M059J (cell line): Measurements from ENCODE around the gene IL1RAP. TPM values are rescaled to one million over a fixed set of nuclear protein-coding genes. Genes with fewer than 3 reads are reported as not detected.
"Not testable (repeated sequence)": the region's sequence is repeated elsewhere in the genome, so short reads cannot be mapped to it uniquely, and the experiment has no call there.

ENCODE experiments used
- DNase-seq: peaks from one replicate; pipeline ENCODE4 v3.0.0-alpha.2; 2012; ENCODE audit warnings: low read depth
- total RNA-seq: library from RNA; depleted of rRNA; stranded (reverse); fragments of >200 nt; shearing (Covaris generic); gene quantifications from 2 replicates; pipeline ENCODE4 v1.2.3, GENCODE V29; 2014

The IL1RAP gene
- total RNA-seq, 1 experiment from 2014 or later = 42.6 TPM

DNA sequence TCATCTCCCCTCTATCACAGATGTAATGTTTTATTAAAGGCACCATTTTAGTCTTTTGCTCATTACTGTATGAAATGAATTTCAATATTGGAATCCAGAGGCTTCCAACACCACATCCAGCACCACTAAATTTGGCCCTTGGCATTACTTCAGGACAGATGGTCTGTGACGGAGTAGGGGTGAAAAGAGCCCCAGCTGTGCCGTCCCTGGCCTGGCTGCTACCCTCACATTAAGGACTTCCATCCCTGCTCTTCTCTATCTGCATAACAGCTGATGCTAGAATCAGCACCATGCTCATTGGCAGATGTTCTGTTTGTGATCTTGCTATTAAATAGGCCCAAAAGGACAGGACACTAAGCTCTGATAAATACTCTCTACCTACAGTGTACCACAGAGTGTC is 152.9 kb downstream of the IL1RAP start:
- DNase-seq = no peak

DNA sequence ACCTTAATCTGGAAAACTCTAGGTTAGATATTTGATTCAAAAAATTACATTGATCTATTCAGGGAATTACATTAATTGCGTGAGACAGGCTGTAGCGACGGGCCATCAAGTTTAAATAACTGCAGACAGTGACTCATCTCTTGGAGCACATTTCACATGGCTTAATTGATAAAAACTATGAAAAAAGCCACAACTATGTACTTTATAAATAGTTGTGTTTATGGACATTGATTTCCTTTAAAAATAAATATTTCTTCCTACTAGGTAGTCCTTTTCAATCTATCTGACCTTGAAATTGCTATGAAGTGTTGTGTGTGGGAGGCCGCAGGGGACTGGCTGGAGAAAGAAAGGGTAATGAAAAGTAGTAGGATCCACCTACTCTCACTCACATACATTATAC is 157.8 kb downstream of the IL1RAP start:
- DNase-seq = peak; percentile 79

DNA sequence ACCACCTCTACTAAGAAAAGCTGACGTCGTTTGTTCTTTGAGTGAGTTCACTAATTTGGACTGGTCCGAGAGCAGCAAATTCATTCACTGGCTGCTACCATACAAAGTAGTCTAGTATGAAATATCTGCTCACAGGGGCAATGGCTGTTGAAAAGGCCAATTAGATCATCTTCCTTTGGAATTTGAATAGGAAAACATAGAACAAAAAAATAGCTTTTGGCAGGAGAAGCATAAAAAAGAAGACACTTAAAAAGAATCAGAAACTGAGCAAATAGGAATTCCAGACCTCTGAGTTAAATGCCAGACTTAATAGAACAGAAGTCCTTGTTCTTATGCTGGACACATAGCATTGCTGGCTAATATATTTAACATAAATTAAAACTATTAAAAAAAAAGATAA is 159.3 kb downstream of the IL1RAP start:
- peak; percentile 12 for DNase-seq

DNA sequence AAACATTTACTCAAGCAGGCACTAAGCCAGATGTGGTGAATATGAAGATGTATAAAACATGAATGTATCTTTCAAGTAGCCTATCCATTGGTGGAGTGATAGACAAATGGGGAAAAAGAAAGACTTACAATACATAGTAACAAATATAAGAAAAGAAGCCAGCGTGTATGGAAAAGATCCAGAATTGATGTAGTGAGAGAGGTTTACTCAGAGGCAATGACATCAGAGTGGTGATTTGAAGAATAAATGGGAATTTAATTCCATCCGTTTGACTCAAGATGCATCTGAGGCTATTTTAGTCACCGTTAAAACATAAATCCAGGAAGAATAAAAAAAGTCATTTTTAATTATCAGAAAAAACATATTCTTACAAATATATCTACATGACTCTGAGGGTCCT is 162.6 kb downstream of the IL1RAP start:
- peak; percentile 12 for DNase-seq

DNA sequence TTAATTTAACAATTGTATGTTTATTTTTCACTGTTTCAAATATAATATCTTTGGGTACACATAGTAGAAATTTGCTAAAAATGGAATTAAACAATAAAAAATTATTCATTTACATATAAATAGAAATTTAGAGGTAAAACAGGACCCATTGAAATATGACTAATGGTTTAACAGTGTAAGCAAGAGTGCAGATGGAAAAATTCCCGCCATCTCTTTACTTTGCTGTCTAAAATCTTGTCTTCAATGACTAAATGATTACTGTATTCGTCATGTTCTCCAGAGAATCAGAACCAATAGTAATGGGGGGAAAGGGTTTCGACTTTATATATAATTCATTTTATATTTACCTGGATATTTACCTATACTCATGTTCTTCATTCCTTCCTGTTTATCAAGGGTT is 163.1 kb downstream of the IL1RAP start:
- DNase-seq = peak; percentile 15

DNA sequence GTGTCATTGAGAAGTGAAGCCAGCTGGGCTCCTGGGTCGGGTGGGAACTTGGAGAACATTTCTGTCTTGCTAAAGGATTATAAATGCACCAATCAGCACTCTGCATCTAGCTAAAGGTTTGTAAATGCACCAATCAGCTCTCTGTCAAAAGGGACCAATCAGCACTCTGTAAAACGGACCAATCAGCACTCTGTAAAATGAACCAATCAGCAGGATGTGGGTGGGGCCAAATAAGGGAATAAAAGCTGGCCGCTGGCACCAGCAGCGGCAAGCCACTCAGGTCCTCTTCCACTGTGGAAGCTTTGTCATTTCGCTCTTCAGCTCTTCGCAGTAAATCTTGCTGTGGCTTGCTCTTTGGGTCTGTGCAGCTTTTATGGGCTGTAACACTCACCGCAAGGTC is 164.0 kb downstream of the IL1RAP start:
- DNase-seq = not testable (repeated sequence)

DNA sequence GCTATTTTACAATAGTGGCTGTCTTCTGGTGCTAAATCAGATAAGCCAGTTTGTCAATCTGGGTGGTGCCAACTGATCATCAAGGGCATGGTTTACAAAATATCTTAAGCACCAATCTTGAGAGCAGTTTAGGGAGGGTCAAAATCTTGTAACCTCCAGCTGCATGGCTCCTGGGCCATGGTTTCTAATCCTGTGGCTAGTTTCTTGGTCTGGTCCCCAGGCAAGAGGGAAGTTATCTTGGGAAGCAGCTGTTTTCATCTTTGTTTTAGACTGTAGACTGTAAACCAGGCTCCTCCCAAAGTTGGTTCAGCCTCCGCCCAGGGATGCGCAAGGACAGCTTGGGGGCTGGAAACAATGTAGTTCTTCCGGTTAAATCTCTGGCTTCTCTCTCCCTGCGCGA is 166.8 kb downstream of the IL1RAP start:
- no peak for DNase-seq

DNA sequence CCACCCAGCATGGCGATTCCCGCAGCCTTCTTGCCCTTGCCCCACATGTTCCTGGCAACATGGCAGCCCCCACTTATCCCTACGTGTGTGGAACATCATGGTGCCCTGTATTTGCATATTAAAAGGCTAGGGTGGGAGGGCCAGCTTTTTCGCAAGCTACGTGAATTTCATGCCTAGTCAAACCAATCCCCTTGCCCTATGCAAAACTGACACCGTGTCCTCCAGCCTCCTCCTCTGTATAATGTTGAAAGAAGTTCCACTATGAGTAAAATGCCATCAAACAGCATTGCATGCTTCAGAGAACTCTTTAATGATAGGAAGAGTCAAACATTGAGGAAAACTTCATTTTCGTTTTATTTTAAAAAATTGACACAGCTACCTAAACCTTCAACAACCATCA is 170.9 kb downstream of the IL1RAP start:
- no peak for DNase-seq

DNA sequence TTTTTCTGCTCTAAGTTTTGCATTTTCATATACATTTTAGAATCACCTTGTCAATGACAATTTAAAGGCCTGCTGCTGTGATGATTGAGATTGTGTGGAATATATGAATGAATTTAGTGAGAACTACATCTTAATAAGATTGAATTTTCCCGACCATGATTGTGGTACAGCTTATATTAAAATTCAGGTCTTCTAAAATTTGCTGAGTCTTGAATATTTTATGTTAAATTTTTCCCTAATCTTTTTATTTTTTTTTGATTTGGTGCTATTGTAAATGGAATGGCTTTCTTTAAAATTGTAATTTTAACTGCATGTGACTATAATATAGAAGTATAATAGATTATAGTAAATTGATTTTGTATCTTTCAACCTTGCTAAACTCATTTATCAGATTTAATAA is 172.1 kb downstream of the IL1RAP start:
- no peak for DNase-seq

DNA sequence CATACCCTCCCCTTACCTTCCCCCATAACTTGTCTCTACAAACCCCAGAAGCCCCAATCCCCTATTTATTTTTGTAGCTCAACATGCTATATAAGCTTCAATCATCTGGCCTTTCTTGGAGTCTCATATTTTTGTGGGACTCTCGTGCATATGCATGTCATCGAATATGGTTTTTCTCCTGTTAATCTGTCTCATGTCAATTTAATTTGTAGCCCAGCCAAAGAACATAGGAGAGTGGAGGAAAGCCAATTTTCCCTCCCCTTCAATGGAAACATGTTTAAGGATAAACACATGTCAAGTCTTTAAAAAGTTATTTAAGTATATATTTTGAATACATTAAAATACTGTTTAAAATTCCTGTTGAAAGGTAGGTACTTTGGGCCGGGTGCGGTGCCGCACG is 176.4 kb downstream of the IL1RAP start:
- DNase-seq = no peak

DNA sequence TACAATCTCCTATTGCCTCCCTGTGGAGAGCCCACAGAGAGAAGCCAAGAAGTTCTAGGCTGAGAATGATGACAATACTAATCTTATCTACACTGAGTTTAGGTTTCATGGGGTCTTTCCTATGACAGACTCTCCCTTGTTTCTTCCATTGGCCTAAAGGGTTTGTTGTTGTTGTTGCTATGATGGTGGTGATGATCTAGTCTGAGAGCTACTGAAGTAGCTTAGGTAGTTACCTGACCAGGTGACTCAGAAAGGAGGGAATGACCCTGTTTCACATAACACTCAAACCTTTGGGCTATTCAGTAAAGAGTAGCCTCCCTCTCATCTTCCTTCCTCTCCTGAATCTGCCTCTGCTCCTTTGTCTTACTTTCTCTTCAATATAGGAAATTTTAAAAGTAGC is 178.4 kb downstream of the IL1RAP start:
- no peak for DNase-seq

DNA sequence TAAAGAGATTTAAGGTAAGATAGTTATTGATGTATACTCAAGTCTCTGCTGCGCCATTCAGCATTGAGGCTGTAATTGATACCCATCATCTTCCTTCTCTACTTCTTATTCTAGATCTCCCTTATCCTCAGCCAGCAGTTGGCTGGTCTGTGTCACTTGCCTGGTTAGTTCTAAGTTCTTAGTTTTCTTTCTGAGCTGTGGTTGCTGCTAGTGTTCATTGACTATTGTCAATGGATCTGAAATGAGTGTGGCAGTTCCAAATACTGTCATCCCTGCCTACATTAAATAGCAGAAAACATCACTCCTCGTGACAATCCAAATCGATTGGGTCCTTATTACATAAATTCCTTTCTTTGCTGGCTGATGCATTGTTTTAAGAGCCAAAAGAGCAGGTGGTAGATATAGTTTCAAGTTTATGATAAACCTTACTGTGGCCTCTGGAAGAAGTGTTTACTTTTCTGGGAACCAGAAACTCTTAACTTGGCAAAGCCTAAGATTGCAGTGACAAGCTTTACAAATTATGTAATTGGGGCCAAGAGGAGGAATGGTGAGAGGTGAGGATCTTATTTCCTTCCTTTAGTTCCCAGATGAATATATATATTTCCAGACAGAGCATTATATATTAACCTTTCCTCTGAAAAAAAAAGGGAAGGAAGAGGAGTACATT is 180.6 kb downstream of the IL1RAP start:
- no peak for DNase-seq

DNA sequence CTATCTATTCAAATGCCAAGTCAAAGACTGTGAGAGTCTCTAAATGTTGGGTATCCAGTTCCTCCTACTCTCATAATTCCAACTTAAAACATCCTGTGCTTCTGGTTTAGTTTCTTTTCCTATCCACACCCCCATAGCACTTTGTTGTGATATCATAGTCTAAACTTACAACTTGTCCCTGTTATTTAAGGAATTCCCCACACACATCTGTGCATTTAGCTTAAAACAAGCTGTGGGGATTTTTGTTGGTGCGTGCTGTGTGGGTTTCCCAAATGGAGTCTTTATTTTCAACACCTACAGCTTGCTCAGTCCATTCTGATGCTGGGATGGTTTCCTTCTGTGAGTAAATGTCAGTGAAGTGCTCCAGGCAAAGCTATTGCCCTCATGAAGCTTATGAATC is 181.3 kb downstream of the IL1RAP start:
- no peak for DNase-seq

DNA sequence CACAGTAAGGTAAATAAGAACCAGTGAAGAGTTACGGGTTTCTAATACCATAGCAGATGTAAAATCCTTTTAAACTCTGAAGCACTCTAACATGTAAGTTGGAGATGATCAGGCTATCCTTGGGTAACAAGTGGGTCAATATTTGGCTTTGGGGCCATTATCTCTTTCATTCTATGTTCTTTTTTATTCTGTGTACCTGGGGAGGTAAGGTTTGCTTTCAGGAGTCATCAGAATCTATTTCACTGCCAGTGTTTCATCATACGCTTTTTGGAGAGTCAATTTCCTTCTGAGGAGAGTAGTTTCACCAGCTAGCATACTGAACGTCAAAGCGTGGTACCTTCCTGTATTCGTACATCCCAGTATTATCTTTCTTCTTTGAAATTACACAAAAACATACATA is 182.1 kb downstream of the IL1RAP start:
- no peak for DNase-seq

DNA sequence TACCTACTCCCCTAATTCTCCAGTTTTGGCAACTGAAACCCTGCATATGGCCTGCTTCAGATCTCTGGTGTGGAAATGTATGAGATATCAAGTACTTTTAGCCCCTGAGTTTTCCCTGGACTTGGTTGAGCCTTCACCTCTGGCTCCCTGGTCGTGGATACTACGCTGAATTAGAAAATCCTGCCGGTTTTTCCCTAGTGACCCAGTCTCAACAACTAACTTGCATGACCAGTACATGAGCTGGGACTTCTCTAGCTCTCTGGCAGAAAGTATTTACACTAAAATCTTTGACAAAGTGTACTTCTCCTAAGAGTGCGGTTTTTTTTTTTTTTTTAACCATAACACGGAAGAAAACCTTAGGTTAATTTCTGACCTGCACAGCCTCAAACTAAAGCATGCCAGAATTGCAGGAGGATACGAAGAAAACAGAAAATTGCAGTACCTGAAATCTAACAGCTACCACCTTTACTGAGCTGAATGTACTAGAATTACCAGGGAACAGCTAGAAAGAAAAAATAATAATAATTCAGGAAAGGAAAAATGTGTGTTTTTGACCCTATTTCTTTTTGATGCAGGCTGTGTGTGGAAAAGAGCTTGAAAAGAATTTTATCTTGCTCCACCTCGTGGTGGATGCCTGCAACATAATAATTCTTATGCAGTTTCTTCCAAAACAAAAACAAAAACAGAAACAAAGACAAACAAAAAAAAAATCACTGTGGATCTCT is 183.1 kb downstream of the IL1RAP start:
- DNase-seq = peak; percentile 62

DNA sequence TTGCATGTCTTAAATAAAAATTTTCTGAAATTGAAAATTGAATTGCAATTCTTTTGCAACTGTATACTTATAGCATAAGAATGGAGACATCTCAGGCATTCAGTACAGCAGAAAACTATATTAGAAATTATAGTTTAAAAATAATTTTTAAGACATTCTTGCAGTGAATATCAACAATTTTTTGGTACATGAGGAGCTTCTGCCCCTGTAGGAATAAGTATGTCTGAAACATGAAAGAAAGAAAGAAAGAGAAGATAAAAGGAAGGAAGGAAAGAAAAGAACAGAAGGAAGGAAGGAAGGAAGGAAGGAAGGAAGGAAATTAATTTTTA is 183.6 kb downstream of the IL1RAP start:
- DNase-seq = no peak

DNA sequence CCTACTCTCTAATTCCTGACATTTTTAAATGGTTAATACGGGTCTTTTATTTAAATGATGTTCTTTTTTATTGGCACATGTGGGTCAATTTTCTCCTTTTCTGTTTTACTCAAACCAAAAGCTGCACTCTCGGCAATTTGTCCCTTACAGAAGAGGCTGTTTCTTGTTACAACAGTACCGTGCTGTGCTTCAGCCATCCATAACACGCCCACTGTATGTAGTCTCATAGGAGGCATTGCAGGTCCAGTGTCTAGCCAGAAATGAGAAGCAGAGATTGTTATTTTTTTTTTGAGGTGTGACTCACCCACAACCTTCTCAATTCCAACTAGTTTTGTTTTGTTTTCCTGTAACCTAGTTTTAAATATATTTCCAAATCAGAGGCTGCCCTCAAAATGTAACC is 184.0 kb downstream of the IL1RAP start:
- peak; percentile 82 for DNase-seq

DNA sequence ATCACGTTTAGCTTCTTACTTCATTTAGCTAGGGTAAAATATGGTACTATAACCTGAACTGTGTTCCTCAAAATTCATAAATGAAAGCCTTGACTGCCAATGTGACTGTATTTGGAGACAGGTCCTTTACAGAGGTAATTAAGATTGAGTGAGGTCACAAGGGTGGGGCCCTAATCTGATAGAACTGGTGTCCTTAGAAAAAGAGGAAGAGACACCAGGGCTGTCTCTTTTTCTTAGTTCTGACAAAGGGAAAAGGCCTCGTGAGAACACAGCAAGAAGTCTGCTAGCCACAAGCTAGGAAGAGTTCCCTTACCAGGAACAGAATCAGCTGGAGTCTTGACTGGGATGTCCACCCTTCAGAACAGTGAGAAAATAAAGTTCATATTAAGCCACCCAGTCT is 185.9 kb downstream of the IL1RAP start:
- no peak for DNase-seq

DNA sequence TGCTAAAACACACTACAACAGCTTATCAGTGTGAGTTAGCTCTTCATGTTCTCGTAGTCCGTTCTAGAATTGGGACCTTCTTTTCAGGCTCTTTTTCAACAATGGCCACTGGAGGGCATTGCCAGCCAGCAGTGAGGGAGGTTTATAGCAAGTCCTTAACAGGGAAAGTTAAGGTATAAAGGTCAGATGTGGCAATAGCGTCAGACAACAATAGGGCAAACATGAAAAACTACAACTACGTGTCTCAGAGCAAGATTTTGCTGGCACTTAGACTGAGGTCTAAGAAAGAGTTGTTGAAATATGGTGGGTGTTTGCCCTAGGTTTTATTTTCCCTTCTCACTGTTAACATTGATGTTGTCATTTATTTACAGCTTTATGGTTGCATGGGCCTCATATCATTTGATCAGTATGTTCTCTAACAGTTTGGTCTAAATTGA is 187.2 kb downstream of the IL1RAP start:
- peak; percentile 74 for DNase-seq

DNA sequence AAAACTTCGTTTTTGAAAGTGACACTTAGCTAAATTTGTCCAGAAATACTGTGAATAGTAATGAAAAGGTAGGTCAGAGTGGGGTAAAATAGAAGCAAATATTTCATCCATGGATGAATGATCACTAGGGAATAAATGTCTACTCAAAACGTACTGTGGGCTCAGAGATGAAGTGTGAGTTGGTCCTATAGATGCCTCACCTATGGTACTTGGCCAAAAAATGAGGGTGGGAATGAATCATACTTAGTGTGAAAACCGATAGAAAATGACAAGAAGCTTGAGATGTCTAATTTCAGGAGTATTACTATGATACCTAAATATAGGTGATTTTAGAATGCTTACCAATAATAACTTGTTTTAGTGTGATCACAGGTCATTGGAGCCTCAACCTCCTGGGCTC is 192.7 kb downstream of the IL1RAP start:
- no peak for DNase-seq
